HS-5 (cell line): ENCODE measurements around the gene STEAP1B.
"Not testable (repeated sequence)": the region's sequence is repeated elsewhere in the genome, so short reads cannot be mapped to it uniquely, and the experiment has no call there.

ENCODE experiments used
- DNase-seq: peaks from one replicate; pipeline ENCODE4 v3.0.0-alpha.2; 2012; ENCODE audit warnings: low read depth

Gene STEAP1B

DNA sequence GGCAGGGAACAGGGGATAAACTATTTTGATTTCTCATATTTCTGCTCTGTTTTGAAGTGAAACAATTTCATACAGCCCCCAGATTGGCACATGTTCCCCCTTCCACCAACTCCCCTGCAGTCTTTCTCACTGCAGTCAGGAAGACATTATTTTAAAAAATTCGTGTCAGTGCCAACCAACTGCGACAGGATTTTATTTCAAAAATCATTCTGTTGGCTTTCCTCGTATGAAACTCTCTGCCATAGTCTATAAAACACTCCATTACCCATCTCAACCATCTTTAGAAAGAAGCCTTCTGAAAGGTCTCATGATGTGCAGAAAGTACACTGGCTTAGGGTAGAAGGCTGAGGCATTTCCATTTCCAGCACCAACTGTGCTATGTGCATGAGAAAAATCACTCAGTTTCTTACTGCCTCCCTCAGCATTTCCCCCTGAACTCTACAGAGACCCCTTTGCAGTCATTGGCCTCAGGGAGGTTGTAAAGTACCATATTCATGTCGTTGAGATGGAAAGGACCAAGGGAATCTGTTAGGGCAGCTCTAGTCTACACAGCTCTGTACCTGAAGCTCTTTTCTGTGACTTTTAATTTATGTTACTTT is 46.9 kb downstream of the STEAP1B start:
- no peak for DNase-seq

DNA sequence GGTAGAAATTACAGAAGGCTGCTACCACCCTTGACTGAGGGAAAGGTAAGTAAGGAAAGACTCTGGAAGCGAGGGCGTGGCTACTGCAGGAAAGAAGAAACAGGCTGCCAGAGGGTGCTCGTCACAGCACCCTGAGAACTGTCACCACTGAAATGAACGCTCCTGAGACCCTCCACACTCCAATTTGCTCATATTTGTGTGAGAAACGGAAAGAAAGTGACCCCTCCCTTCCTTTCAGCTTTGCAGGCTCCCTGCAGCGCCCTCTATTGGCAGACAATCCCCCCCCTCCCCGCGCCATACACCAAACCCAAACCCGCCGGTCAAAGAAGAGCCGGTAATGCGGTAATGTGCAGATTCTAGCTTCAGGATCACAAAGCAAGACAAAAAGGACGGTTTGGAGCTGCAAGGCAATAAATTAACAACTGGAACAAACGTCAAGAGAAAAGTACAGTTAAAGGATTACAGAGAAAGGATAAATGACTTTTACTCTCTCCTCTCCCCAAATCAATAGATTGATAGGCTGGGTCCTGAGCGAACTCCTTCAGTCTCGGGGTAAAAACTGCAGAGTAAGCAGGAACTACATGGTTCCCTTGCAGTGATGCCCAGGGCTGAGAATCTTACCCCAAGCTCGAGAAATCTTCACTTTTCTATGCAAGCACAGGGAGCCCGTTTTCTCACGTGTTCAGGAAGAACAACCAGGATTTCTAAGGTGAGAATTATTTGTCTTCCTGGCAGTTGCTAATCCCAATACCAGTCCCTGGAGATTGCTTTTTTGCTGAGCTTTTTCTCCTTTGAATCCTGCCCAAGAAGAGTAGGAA is 47.6 kb downstream of the STEAP1B start:
- no peak for DNase-seq

DNA sequence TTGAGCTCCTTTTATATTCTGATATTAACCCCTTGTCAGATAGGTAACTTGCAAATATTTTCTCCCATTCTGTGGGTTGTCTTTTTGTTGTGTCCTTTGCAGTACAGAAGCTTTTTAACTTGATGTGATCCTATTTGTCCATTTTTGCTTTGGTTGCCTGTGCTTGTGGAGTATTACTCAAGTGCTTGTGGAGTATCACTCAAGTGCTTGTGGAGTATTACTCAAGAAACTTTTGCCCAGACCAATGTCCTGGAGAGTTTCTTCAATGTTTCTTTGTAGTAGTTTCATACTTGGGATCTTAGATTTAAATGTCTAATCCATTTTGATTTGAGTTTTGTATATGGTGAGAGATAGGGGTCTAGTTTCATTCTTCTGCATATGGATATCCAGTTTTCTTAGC is 50.0 kb downstream of the STEAP1B start:
- not testable (repeated sequence) for DNase-seq

DNA sequence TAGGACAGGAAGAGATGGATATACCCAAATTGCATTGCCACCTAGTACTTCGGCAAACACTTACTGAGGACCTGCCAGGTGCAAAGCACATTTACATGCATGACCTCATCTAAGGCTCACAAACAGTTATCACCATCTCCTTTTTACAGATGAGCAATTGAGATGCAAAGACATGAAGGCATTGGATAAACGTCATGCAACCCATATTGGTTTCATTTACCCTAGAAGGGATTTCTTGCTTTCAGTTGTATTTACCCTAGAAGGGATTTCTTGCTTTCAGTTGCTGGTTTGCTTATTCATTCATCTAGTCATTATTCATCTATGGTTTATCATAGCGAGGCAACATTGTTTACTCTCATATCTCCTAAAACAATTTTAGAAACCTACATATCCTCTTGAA is 52.2 kb downstream of the STEAP1B start:
- no peak for DNase-seq

DNA sequence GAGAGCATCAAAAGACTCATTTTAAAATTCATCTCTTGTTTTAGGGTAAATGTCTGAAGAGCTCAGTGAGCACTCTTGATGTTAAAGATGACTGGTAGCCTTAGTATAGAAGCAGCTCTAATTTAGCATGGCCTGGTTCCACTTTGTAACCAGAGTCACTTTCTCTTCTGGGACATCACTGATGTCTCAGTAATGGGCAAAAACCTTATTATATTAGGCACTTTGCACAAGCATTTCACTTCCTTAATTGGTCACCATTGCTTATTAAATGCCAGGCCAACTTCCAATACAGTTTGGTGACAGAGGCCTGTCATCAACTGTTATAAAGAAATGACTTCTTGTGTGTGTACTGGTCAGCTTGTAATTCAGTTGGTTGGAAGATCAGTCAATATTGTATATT is 53.0 kb downstream of the STEAP1B start:
- no peak for DNase-seq

DNA sequence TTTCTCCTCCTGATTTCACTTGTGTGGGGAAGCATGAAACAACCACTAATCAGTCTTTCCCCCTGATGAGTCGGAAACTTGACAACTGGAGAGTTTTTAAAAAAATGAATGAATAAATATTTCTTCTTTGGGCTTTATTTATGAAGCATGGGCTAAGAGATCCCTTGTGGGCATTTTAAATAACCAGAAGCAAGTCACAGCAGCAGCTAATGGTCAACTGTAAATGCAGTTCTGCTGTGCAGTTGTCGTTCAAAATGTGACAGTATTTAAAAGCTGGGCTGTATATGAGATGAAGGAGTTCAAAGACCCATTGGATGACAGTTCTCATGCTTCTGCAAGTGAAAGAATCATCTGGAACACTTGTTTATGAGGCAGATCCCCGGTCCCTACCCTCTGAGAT is 54.1 kb downstream of the STEAP1B start:
- no peak for DNase-seq

DNA sequence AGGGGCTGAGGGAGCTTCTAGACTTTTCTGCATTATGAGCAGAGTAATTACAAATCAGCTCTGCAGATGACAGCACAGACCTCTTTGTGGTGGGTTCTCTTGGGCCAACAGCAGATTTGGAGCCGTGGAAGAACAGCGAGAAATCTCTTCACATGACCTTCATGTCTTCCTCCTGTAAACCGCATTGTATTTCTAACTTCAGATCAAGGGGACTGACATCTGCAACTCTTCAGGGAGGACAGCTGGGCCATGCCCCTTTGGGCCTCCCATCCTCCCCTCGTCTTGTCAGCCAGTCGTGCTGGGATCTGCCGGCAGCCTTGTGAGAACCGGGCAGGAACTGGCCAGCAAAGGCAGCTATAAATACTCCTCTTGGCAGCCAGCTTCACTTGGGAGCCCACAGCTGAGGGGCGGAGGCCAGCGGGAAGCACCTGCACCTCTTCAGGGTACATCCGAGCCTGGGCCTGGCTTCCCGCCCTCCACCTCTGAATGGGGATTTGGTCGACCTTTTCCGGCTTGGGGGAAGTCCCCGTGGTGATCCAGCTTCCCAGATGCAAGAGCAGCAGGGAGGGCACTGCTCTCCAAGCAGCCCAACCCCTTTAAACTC is 54.7 kb downstream of the STEAP1B start:
- DNase-seq = no peak

DNA sequence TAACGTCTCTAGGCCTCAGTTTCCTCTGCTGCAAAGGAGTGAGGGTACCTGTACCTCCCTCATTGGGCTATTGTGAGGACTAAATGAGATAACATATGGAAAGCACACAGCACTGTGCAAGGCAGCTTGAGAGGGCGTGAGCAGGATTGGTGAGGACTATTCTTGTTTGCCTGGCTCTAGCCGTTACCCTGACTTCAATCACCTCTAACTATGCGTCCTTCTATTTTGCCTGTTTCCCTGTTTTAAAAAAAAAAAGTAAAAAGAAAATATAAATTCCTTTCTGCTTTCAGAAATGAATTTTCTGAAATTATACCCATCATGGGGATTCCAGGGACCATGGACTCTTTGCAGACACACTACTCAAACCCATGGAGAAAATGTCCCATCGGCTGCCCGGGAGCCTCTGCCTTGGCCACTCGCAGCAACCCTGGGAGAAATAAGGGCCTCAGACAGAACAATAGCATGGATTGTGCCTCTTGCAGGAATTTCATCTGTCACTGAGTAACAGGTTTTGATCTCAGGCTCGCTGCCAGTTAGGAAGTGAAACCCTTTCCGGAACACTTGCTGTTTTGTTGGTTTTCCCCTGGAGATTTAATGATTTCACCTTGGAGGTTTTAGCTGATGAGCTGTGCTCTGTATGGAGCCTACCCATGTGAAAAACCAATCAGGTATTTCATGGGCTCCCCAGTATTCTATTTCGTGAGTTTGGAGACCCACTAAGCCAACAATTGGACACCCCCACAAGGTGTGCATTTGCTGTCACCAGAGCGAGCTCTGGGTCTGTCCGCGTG is 55.6 kb downstream of the STEAP1B start:
- DNase-seq = no peak

DNA sequence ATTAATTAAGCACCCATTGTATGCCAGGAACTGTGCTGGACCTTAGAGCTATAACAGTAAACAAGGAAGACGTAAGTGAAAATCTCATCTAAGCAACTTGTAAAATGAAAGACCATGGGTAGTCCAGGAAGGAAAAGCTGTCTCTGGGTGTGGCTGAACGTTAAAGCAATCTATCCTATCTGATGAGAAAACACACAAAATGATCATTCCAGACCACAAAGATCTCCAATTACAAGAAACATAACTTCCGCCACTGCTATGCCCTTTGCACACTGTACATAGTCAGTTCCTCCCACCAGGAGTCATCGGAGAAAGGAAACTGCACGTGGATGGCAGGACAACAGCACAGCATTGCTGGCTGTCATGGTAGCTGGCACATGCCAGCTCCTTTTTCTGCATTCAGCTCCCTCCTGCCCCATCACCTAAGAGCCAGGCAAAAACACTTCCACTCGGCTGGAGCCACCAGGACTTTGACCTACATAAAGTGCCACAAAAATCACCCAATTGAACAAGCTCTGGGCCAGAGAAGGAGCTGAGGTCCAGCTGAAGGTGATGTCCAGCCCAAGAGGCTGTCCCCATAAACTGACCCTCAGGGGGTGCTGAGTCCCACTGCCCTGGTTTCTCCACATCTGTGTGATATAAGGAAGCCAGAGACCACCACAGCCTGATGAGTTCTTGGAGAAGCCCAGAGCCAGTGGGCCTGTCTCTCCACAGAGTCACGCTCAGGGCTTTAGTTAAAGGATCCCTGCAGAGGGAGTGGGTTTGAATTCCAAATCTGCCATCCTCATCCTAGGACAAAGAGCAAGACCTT is 56.4 kb downstream of the STEAP1B start:
- DNase-seq = no peak

DNA sequence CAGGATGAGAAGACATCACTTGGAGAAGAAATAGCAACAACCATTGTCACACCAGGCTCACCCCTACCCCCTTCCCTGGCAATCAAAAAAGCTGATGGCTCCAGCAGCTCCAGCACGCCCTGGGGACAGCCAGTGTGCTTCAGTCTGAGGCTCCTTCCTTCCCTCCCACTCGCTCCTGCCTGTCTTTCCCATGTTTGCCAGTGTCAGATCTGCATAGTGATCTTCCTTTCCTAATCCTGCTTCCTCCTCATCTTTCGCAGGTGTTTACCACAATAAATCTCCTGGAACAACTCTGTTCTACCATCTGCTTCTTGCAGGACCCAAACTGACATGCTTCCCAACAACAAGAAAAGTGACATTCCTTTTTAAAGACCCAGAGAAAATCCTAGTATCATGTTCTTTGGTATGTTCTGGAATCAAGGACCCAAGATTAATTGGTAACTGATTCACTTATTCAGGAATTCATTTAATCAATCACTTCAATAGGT is 57.1 kb downstream of the STEAP1B start:
- no peak for DNase-seq

DNA sequence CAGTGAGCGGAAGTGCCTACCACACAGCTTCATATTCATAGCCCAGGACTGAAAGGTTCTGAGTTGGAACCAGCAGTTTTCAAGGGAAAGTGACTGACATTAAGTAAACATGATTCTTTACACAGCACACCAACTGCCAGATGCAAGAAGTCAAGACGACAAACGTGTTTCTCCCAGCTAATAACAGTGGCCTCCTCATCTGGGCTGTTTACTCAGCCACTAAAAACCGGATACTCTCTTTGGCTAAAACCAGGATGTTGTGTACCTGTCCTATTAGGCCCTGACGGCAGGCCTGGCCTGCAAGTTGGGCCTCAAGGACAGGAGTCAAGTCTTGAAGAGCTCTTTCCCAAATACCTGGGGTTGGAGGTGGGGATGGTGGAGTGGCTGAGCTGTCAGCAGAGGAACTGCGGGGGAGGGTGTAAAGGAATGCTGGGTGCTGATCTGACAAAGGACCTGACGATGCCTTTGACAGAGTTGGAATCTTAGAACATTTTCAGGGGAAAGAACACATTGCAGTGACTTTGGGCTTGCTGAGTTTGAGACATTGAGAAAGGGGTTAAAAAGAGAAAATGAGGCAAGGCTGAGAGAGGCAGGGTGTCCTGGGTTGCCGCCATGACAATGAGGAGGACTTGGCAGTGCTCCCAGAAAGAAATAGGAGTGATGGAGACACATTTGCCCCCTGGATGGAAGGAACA is 57.7 kb downstream of the STEAP1B start:
- DNase-seq = no peak

DNA sequence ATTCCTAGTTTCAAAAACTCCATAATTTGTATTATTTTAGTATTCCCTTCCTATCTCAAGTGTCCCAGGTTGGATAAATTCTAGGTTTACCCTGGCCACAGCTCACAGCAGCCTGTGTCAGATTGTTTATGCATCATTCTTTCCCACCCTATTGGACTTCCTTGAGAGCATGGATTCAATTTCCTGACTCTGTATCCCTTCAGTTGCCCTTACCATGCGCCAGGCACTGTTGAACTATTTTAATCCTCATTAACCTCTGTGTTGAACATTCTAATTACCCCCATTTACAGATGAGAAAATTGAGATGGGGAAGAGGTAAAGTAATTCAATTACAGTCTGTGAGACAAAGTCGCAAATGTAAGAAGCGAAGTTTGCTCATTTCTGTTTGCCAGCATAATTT is 58.8 kb downstream of the STEAP1B start:
- DNase-seq = no peak

DNA sequence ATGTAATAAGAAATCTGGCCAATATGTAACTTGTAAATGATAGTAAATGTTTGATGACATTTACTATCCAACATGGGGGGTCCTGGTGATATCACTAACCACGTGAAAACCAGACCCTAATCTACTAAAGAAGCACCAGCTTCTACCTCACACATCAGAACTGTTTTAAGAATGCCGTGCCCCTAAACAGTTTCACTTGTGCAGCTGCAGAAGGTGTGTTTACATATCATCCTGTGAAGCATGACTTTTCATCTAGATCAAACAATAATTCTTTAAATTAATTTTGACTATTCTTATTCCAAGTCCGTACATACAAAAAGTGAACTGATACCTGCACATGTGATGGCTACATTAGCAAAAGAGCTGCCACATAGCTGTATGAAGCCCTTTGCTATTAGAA is 61.0 kb downstream of the STEAP1B start:
- no peak for DNase-seq

DNA sequence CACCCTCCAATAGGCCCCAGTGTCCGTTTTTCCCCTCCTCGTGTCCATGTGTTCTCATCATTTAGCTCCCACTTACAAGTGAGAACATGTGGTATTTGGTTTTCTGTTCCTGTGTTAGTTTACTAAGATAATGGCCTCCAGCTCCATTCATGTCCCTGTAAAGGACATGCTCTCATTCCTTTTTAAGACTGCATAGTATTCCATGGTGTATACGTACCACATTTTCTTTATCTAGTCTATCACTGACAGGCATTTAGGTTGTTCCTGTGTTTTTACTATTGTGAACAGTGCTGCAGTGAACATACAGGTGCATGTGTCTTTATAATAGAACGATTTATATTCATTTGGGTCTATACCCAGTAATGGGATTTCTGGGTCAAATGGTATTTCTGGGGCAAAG is 63.4 kb downstream of the STEAP1B start:
- not testable (repeated sequence) for DNase-seq

DNA sequence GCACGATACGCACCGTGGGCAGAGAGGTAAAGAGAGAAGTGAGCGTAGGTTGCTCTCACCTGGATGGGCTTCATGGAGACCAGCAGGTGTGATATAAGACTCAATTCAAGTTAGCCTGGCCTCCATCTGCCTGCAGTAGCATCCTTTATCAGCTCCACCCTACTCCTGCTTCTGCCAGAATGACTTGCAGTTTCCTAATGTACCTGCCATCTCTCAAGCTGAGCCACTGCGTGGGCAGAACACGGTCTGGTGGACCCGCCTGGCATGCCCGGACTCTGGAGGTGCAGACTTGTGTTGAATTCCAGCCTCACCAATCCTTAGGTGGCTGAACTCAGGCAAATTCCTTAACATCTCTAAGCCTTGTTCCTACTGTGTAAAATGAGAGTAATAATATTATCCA is 64.3 kb downstream of the STEAP1B start:
- no peak for DNase-seq

DNA sequence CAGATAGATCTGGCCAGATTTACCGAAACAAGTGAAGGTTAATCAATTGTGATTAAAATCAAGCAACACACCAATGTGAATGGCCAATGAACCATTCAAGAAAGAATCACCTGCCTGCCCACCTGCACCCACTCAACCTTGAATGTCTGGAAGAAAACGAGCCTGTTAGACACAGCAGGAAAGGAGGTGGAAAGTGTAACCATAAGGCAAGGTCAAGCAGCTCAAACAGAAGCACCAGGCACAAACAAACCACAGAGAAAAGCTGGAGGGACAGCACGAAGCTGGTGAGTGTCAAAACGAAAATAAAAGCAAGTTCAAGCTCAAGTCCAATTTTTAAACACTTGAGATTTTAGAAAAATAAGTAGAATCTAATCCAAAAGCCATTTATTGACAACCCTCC is 64.9 kb downstream of the STEAP1B start:
- no peak for DNase-seq

DNA sequence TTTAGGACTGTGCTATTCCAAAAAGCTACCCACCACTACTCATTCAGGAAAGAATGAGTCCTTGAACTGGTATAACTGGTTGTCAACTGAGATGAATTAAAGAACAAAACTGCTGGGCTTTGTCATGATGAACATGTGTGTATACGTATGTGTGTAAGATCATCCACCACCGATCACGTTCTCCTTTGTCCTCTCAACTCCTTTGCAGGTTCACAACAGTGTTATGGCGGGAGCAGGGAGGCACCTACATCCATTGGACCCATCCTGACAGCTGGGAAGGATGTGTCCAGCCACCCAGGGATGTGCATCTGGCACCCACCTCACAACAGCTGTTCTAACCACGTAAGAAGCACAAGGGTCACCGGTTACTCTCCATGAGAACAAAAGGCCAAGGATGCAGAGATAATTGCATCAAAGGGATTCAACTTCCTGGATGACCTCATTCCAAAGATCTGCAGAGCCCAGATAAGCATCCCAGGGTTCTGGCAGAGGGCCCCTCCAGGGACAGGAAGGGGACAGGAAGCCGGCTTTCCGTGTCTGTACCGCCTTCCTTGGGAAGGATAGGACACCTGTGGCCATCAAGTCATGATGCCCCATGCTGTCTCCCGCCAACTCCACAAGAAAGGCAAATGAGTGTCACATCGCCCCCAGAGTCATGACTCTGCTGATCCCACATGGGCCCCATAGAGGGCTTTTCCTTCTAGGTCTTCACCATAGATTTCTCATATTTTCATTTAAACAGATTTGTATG is 66.1 kb downstream of the STEAP1B start:
- peak; percentile 71 for DNase-seq

DNA sequence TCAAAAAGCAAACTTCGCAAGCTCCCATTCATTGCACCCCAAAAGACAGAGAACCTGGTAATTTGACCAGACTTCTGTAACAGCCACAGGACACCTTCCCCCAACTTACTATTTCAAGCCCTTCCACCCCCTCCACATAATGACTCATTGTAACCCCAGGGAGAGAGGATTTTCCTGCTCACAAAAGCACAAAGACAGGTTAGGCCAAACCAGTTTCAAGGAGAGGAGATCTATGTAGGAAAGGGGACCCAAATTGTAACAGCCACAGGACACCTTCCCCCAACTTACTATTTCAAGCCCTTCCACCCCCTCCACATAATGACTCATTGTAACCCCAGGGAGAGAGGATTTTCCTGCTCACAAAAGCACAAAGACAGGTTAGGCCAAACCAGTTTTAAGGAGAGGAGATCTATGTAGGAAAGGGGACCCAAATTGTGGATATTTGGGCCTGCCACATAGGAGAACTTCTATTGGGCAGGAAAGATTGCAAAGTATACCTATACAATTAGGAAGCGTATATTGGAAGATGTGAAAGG is 66.8 kb downstream of the STEAP1B start:
- DNase-seq = not testable (repeated sequence)

DNA sequence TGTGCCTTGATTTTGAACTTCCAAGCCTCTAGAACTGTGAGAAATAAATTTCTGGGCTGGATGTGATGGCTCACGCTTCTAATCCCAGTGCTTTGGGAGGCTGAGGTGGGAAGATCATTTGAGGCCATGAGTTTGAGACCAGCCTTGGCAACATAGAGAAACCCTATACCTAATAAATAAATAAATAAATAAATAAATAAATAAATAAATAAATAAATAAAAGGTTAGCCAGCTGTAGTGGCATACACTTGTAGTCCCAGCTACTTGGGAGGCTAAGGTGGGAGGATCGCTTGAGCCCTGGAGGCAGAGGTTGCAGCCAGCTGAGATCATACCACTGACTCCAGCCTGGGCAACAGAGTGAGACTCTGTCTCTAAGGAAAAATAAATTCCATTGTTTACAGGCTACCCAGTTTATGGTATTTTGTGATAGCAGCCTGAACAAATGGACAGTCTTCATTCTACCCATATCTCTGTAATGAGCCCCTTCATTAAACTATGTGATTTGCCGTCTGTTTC is 67.7 kb downstream of the STEAP1B start:
- DNase-seq = no peak

DNA sequence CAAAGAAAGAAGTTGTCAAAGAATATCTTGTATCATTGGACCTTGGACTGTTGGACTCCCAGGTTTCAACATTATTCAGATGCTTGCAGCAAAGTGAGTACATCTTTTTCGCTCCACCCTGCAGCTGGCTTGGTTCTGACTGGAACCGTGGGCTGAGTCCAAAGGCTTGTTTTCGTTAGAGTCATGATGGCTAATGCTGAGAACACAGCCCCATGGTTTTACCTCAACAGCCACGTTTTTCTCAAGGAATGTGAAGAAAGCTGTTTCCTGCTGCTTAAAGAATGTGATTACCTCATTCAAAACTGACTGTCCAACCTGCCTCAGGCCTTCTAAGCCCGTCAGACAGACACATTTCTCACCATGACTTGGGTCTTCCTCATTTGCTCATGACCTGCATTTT is 69.5 kb downstream of the STEAP1B start:
- peak; percentile 73 for DNase-seq
